Renal cortical epithelial cell (primary cell): ENCODE data around the gene FER. TPM values are rescaled to one million over a fixed set of nuclear protein-coding genes. Genes with fewer than 3 reads are reported as not detected.
"Not testable (repeated sequence)": the region's sequence is repeated elsewhere in the genome, so short reads cannot be mapped to it uniquely, and the experiment has no call there.

ENCODE experiments used
- DNase-seq: peaks from one replicate; pipeline ENCODE4 v3.0.0-alpha.2; 2011; ENCODE audit warnings: low read depth
- total RNA-seq: library from RNA; depleted of rRNA; stranded (reverse); fragments of >200 nt; gene quantifications from 2 replicates; pipeline ENCODE4 v1.2.3, GENCODE V29; 2014

Gene FER
- total RNA-seq = 35.1 and 56.4 TPM in 2 replicates

DNA sequence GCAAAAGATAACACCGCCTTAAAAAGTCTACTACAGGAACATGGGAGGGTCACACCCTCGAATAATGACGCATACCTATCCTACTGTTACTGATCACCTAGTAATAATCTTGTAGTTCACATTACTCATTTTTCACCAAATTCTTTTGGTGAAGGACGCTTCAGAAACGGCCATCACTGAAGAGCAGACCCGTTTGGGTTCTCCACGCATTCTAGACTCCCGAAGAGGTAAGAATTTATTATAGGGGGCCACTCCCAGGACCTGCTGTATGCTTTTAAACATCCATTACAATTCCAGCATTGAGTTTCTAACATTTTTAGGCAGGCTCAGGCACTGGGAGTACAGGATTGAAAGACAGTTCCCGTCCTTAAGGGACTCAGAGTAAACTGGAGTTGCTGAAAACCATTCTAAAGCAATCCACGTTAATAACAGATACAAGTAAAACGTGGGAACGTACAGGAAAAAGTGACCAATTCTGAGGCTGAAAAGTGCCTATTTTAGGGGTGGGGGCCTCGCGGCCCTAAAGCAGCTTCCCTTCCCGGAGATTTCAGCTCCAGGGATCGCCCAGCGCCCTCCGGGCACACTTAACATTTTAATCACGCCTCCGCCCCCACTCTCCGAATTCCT is at the start of gene FER:
FER (plus strand) TSS at position 124 of the 627 bp plus-strand sequence. CDS start 50,286 bp downstream, outside the sequence.
- DNase-seq = peak; percentile 91

- not testable (repeated sequence) for DNase-seq
These were observed 47.3 kb upstream of the FER start for GRCh38 chr5:108700388-108700787.

- DNase-seq = no peak
These were observed 46.8 kb upstream of the FER start for GRCh38 chr5:108700930-108701329.

DNA sequence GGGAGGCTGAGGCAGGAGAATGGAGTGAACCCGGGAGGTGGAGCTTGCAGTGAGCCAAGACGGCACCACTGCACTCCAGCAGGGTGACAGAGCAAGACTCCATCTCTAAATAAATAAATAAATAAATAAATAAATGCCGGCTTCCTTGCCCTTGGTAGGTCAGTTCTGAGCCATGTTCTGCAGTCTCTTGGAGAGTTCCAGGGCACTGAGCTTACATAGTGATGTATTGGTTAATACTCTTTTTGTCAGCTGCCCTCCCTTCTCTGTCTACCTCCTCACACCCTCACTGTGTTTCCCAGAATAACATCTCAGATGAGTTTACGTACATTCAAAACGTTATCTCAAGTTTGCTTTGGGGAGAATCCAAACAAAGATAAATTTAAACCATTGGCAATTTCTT is 45.2 kb upstream of the FER start:
- no peak for DNase-seq

- DNase-seq = no peak
These were observed 44.4 kb upstream of the FER start for GRCh38 chr5:108703313-108703712.

DNA sequence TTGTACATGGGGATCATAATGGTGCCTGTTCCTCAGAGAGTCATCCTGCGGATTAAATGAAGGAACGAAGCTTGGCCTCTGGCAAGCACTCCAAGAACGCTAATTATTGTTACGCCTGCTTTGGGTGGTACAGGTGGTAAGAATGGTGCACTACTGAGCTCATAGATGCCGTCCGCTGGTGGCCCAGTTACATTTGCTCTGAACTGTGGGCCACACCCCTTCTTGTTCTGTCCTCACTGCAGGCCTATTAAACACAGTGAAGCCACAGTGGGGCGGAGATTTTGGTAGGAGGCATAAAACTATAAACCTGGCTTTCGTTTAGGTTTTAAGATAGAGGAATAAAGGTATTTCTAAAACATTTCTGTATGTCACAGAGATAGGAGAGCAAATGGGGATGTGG is 40.6 kb upstream of the FER start:
- DNase-seq = no peak

DNA sequence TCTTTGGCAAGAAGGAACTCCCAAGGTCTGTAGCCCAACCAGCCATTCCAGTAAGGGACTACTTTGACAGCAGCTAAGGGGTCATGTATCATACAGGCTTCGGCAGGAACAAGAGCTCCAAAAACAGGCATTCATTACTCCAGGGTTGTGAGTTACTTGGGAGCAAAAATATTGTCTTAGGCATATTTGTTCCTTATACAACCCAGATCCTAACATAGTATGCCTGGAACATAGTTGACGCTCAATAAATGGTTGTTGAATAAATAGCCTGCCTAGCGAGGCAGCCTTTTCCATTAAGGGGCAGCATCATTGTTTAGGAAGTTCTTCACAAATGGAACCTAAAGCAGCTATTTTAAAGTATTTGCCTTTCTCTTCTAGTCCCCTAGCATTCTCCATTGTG is 35.8 kb upstream of the FER start:
- DNase-seq = no peak

GRCh38 chr5:108715408-108715807 is 32.3 kb upstream of the FER start:
- DNase-seq = no peak

- DNase-seq = peak; percentile 79
These were observed 27.3 kb upstream of the FER start for GRCh38 chr5:108720391-108720790.

DNA sequence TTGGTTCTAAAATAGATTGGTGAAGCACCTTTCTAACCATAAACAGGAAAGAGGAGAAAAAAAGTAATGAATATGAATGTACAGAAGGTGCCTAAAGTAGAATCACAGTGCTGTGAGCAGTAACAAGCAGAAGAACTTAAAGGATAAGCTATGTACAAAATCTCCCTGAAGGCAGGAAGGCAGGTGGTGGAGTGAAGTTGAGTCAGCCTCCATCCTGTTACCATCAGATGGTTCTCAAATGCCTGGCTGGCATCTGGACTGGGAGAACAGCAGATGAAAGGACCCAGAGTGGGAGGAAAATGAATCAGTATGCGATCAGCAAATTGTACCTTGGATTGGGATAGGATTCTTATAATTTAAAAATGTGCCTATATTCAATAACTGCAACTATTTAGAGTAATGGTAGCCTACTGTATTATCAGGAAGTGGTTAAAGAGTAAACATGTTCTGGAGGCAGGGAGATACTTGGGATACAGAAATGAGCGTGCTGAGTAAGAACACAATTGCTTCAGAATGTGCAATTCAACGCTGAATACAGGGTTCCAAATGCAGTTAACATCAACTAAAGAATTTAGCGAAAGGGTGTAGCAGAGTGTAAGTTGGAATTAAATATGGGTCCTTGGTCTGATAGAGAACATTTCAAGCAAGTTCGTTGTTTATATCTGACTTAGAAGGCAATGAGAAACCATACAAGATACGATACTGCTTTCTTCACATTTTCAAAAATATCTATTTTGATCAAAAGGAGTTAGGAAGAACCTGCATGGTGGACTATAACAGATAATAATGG is 21.1 kb upstream of the FER start:
- peak; percentile 21 for DNase-seq

- peak; percentile 13 for DNase-seq
These were observed 20.5 kb upstream of the FER start for GRCh38 chr5:108727236-108727650.

DNA sequence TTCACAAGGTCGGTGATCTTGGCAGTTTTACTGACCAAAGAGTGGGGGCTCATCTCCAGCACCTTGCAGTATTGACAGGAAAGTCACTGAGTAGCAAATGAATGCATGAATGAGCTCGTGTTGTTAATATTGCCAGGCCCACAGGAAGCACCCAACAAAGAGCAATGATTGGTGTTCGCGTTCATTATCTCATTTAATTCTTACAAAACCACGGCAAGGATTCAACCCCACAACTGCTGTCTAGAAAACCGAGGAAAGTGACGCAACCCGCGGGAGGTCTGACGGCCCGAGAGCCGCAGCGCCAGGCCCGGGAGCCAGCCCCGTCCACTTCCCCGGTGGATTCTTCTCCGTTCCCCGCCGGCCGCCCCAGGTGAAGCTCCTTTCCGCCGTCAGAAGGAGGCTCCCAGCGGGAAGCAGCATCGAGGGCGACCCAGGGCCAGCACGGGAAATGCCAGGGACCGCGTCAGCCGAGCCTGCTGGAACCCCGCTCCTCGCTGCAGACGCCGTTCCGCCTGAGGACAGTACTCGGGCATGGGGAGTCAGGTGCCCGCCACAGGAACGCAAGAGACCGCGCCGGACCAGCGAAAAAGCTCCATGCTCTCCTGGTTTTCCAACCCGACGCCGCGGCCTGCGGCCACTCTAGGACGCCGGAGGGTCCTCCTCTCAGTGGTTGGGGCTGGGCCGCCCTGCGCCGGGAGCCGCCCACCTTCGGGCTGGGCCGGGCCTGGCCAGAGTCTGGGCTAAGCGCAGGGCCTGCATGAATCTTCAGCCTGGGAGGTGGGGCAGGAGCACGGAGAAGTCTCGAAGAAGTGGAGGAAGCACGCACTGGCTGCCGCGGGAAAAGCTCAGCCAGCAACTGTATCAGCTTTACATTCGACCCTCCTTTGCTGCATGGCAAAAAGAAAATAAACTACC is 19.8 kb upstream of the FER start:
- peak; percentile 75 for DNase-seq

- no peak for DNase-seq
These were observed 19.0 kb upstream of the FER start for GRCh38 chr5:108728566-108729241.

GRCh38 chr5:108729242-108729615 is 18.5 kb upstream of the FER start:
- no peak for DNase-seq

DNA sequence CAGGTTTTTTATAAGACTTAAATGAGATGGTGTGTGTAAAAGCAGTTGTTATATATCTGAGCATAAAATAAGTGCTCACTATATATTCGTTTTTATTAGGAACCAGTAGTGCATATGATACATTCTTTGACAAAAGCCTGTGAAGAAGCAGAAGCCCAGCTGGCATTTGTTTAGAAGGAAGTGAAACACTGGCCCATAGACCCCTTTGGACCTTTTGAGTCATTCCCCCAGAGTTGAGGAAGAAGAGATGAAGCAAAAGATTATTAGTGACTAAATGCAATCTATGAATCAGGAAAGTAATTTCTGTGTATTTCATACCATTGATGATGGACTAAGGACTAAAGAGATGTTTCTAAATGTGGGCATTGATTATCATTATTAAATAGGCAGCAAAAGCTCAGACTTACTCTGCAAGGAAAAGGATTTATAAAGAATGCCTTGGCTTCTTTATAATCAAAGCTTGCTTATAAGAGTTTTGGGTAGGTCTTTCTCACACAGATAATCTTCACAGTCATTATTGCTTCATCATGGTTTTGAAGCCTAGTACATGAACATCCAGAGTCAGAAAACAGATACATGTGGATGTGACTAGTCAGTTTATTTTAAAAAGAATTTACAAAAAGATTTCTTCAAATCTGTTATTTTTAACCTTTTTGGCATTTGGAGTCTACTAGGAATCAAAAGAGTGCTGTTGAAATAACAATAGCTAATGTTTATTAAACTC is 16.9 kb upstream of the FER start:
- no peak for DNase-seq

DNA sequence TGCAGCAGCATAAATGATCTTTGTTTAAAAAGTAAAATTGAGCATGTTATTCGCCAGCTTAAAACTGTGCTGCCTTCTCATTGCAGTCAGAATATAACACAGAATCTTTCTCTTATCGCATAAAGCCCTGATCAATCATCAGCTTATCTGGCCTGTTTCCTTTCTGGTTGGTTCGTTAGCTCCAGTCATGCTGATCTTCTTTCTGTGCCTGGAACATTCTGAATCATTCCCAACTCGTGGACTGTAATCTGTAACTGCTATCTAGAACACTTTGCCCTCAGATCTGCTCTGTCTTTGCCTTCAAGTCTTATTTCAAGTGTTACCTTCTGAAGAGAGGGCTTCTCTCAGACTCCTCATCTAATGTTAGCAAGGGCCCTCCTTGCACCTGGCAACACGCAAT is 11.9 kb upstream of the FER start:
- no peak for DNase-seq

DNA sequence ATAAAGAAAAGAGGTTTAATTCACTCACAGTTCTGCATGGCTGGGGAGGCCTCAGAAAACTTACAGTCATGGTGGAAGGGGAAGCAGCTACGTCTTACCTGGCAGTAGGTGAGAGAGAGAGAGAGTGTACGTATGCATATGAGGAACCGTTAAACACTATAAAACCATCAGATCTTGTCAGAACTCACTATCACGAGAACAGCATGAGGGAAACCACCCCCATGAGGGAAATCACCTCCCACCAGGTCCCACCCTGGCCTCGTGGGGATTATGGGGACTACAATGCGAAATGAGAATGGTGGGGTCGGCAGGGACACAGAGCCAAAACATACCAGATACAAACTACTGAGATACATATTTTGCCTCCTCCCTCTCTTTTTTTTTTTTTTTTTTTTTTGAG is 10.8 kb upstream of the FER start:
- DNase-seq = no peak

DNA sequence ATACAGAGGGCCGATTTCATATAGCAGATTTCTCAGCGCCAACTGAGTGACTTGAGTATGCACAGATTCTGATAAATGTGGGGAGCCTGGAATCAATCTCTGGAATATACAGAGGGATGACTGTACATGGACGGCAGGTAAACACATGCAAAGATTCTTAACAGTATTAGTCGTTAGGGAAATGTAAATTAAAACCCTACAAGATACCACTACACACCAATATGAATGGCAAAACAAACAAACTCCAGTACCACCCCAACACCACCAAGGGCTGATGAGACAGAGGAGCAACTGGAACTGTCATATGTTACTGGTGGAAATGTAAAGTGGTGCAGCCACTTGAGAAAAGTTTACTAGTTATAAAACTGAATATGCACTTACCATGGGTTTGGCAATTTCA is 8.3 kb upstream of the FER start:
- DNase-seq = no peak

- no peak for DNase-seq
These were observed 7.8 kb upstream of the FER start for GRCh38 chr5:108739906-108740305.

DNA sequence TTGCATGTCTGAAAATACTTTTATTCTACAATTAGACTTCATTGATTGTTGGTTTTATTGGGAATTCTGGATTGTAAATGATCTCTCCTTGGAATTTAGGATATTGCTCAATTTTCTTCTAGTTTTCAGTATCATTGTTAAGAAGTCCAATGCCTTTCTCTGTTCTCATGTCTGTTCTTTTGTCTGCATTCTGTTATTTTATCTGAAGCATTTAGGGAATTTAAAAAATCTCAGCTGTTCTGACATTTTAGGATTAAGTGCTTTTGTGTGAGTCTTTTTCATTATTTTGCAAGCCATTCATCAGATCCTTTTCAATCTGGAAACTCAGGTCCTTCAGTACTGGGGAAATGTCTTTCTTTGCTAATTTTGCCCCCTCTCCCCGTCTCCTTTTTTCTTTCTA is 4.4 kb upstream of the FER start:
- DNase-seq = peak; percentile 58

DNA sequence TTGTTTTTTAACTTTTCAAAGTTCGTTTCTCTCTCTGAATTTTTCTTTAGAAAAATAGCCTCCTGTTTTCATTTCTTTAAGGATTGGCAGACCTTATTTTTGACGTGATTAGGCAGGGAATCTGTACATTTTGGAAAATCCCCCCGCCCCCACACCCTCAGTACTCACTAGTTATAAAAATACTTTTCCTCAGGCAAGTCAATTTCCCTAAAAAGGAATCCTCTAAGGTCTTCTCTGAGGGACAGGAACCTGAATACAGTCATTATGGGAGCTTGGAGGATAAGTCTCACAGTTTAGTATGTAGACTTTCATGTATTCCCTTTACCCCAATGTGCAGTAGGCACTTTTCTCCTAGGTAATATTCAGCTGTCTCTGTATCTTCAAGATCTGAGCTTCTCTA is 3.9 kb upstream of the FER start:
- no peak for DNase-seq
